NOMO-1 (cell line): ENCODE results near the gene ANKRD55.
"Not testable (repeated sequence)": the region's sequence is repeated elsewhere in the genome, so short reads cannot be mapped to it uniquely, and the experiment has no call there.

Source experiments
- DNase-seq, 2 experiments: peaks; one replicate each; lab custom pipeline; 2025; ENCODE audit not compliant: unreplicated experiment in 2 of 2; lab: John Stamatoyannopoulos, UW

The ANKRD55 gene

GRCh38 chr5:56211298-56211865 lies 21.7 kb downstream of the ANKRD55 start:
- DNase-seq = no peak

GRCh38 chr5:56208681-56209080 lies 24.4 kb downstream of the ANKRD55 start:
- no peak for DNase-seq

- DNase-seq = no peak
Observed at GRCh38 chr5:56207537-56207936, 25.6 kb downstream of the ANKRD55 start.

- no peak for DNase-seq
Observed at GRCh38 chr5:56206126-56206910, 26.8 kb downstream of the ANKRD55 start.

- not testable (repeated sequence) for DNase-seq
Observed at GRCh38 chr5:56203936-56204335, 29.2 kb downstream of the ANKRD55 start.

GRCh38 chr5:56202483-56202882 lies 30.6 kb downstream of the ANKRD55 start:
- DNase-seq = peak in 1 of 2 experiments; percentile 18

GRCh38 chr5:56201762-56202261 lies 31.3 kb downstream of the ANKRD55 start:
- DNase-seq = not testable (repeated sequence)

- DNase-seq = peak; percentile 71 to 76
Observed at GRCh38 chr5:56200971-56201666, 32.0 kb downstream of the ANKRD55 start.

- DNase-seq = no peak
Observed at GRCh38 chr5:56195016-56195415, 38.1 kb downstream of the ANKRD55 start.

- no peak for DNase-seq
Observed at GRCh38 chr5:56192246-56192645, 40.9 kb downstream of the ANKRD55 start.

GRCh38 chr5:56191656-56192055 lies 41.5 kb downstream of the ANKRD55 start:
- peak; percentile 49 to 86 for DNase-seq

- DNase-seq = peak in 1 of 2 experiments; percentile 8
Observed at GRCh38 chr5:56190497-56190896, 42.6 kb downstream of the ANKRD55 start.

- DNase-seq = no peak
Observed at GRCh38 chr5:56185768-56186311, 47.3 kb downstream of the ANKRD55 start.

GRCh38 chr5:56183506-56183905 lies 49.6 kb downstream of the ANKRD55 start:
- DNase-seq = peak in 1 of 2 experiments; percentile 43

GRCh38 chr5:56179442-56179841 lies 53.7 kb downstream of the ANKRD55 start:
- DNase-seq = no peak

- DNase-seq = no peak
Observed at GRCh38 chr5:56178823-56179222, 54.3 kb downstream of the ANKRD55 start.

GRCh38 chr5:56176871-56177533 lies 56.1 kb downstream of the ANKRD55 start:
- DNase-seq = no peak

- DNase-seq = peak in 1 of 2 experiments; percentile 38
Observed at GRCh38 chr5:56176155-56176798, 56.9 kb downstream of the ANKRD55 start.

GRCh38 chr5:56175488-56175887 lies 57.6 kb downstream of the ANKRD55 start:
- peak; percentile 74 to 84 for DNase-seq

GRCh38 chr5:56175021-56175420 lies 58.1 kb downstream of the ANKRD55 start:
- peak; percentile 30 to 49 for DNase-seq
